PC-3 (cell line): Measurements from ENCODE around the gene KRTAP5-4.

Source experiments
- EZH2 ChIP-seq: fragments of 300-600 bp; sonication (generic); IDR thresholded peaks from one replicate; pipeline ENCODE4 v1.6.1; 2017; ENCODE audit warnings: antibody characterized with exemption, mild to moderate bottlenecking, low read length; ENCODE audit not compliant: unreplicated experiment
- TF ChIP-seq, protein P1 (sequence below): fragments of 300-600 bp; sonication (generic); conservative IDR thresholded peaks from 2 replicates; pipeline ENCODE4 v1.5.1; 2017; ENCODE audit warnings: antibody characterized with exemption, low read depth, mild to moderate bottlenecking, low read length

DNA sequence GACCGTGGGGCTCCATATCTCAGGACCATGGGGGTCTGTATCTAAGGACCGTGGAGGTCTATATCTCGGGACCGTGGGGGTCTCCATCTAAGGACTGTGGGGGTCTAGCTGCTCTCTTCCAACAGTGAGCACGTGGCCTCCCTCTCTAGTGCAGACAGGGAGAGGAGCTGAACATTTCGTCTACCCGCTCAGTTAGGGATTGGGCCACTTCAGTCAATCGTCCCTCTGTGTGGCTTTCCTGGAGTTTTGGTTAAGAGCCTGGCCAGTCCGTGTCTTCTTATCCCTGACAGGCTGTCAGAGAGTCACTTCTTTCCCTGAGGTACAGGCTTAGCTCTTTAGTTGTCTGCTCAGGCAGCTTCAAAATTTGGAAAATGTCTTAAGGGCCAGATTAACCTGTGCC, 40.0 kb downstream of the KRTAP5-4 start:
- TF ChIP-seq, protein P1, sequence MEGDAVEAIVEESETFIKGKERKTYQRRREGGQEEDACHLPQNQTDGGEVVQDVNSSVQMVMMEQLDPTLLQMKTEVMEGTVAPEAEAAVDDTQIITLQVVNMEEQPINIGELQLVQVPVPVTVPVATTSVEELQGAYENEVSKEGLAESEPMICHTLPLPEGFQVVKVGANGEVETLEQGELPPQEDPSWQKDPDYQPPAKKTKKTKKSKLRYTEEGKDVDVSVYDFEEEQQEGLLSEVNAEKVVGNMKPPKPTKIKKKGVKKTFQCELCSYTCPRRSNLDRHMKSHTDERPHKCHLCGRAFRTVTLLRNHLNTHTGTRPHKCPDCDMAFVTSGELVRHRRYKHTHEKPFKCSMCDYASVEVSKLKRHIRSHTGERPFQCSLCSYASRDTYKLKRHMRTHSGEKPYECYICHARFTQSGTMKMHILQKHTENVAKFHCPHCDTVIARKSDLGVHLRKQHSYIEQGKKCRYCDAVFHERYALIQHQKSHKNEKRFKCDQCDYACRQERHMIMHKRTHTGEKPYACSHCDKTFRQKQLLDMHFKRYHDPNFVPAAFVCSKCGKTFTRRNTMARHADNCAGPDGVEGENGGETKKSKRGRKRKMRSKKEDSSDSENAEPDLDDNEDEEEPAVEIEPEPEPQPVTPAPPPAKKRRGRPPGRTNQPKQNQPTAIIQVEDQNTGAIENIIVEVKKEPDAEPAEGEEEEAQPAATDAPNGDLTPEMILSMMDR = no peak
- no peak for TF ChIP-seq EZH2
